GM12878 (cell line): ENCODE measurements around the gene CARS2. TPM values are rescaled to one million over a fixed set of nuclear protein-coding genes. Genes with fewer than 3 reads are reported as not detected.

Experiments used
- ATAC-seq: fragments of 200-7000 bp; cut with Tn5 transposase; 3 replicates; pipeline ENCODE4 v1.9.1; 2020; ENCODE audit warnings: mild to moderate bottlenecking, moderate library complexity
- BruUV-seq: library from RNA; stranded (reverse); fragments of 400-500 nt; replicated peaks from 2 replicates; lab custom pipeline; 2021; lab: Mats Ljungman, UMichigan
- CTCF ChIA-PET: fragments of 300-600 bp; sonication (Branson Sonifier 250); formaldehyde crosslinking; extraction: SDS; loops from one replicate; lab custom pipeline; 2021; ENCODE audit warnings: inconsistent platforms; lab: Yijun Ruan, JAX
- POLR2A ChIA-PET: fragments of 350-600 bp; formaldehyde crosslinking; extraction: SDS; loops from one replicate; lab custom pipeline; 2021; ENCODE audit warnings: inconsistent platforms; lab: Charles Lee
- RAD21 ChIA-PET: fragments of 300-600 bp; sonication (Branson Sonifier 250); formaldehyde crosslinking; loops from one replicate; lab custom pipeline; 2023; ENCODE audit warnings: antibody characterized with exemption; ENCODE audit not compliant: unreplicated experiment; lab: Charles Lee
- SMC1A ChIA-PET: fragments of 300-600 bp; sonication (Branson Sonifier 250); formaldehyde crosslinking; loops from one replicate; lab custom pipeline; 2023; ENCODE audit not compliant: unreplicated experiment, uncharacterized antibody; lab: Charles Lee
- DNase-seq: peaks from one replicate; pipeline ENCODE4 v3.0.0-alpha.2; 2011; ENCODE audit warnings: low read depth, low spot score
- FAIRE-seq: peaks from 3 replicates; lab custom pipeline; 2011; peaks lifted over from hg19 to GRCh38; lab: Jason Lieb, UNC
- H2AFZ ChIP-seq: 2 replicates; pipeline ENCODE4 v1.6.0; 2011; ENCODE audit warnings: low read depth, low read length, control low read depth; ENCODE audit not compliant: control insufficient read depth
- H3K27ac ChIP-seq: 2 replicates; pipeline ENCODE4 v1.5.1; 2011; ENCODE audit warnings: control low read depth; ENCODE audit not compliant: control insufficient read depth, insufficient read depth
- H3K27me3 ChIP-seq, 2 experiments: replicated peaks in 1 of 2; 2 replicates each; pipeline versions ENCODE4 v1.6.0 to v1.6.1; 2011; ENCODE audit warnings: low read length in 1 of 2; ENCODE audit not compliant: control insufficient read depth in 2 of 2, insufficient read depth in 2 of 2
- H3K36me3 ChIP-seq, 2 experiments: 2 replicates each; pipeline ENCODE4 v1.5.1; 2011; ENCODE audit warnings: low read length in 1 of 2; ENCODE audit not compliant: control insufficient read depth in 2 of 2, insufficient read depth in 2 of 2
- H3K4me1 ChIP-seq: 2 replicates; pipeline ENCODE4 v1.6.1; 2011; ENCODE audit warnings: mild to moderate bottlenecking, low read length, moderate library complexity, mixed read lengths; ENCODE audit not compliant: control insufficient read depth, insufficient read depth
- H3K4me2 ChIP-seq: 2 replicates; pipeline ENCODE4 v1.6.0; 2011; ENCODE audit warnings: control low read depth; ENCODE audit not compliant: control insufficient read depth, insufficient read depth
- H3K4me3 ChIP-seq: fragments of 200-600 bp; sonication (generic); 2 replicates; pipeline ENCODE4 v1.5.1; 2016
- H3K79me2 ChIP-seq: 2 replicates; pipeline ENCODE4 v1.6.0; 2011; ENCODE audit warnings: low read length; ENCODE audit not compliant: control insufficient read depth, insufficient read depth
- H3K9ac ChIP-seq: 2 replicates; pipeline ENCODE4 v1.8.0; 2011; ENCODE audit warnings: low read length, control low read depth, mixed read lengths; ENCODE audit not compliant: control insufficient read depth, insufficient read depth
- H3K9me3 ChIP-seq: replicated peaks from 3 replicates; pipeline ENCODE4 v1.5.1; 2011; ENCODE audit warnings: mild to moderate bottlenecking, low read length; ENCODE audit not compliant: control insufficient read depth, insufficient read depth
- H4K20me1 ChIP-seq: 2 replicates; pipeline ENCODE4 v1.6.0; 2011; ENCODE audit not compliant: control insufficient read depth, insufficient read depth
- BCL3 ChIP-seq: IDR thresholded peaks from 2 replicates; pipeline ENCODE4 v1.6.1; 2011; ENCODE audit warnings: borderline replicate concordance, low read depth, mild to moderate bottlenecking, moderate library complexity, low read length; ENCODE audit not compliant: insufficient read depth, poor library complexity, severe bottlenecking
- BMI1 ChIP-seq: fragments of 450-650 bp; IDR thresholded peaks from 2 replicates; pipeline ENCODE4 v1.6.1; 2016; ENCODE audit warnings: mild to moderate bottlenecking, moderate library complexity, borderline replicate concordance
- HSF1 ChIP-seq: fragments of 150-350 bp; IDR thresholded peaks from 2 replicates; pipeline ENCODE4 v1.6.1; 2014; ENCODE audit warnings: mild to moderate bottlenecking, low read depth, low read length
- IKZF2 ChIP-seq, 2 experiments: fragments of 450-650 bp; IDR thresholded peaks; 2 replicates each; pipeline ENCODE4 v1.6.1; 2017; ENCODE audit warnings: mild to moderate bottlenecking in 2 of 2, moderate library complexity in 2 of 2
- NFXL1 ChIP-seq: fragments of 450-650 bp; IDR thresholded peaks from 2 replicates; pipeline ENCODE4 v1.6.1; 2017; ENCODE audit warnings: antibody characterized with exemption, mild to moderate bottlenecking, borderline replicate concordance
- POLR2A ChIP-seq: IDR thresholded peaks from 2 replicates; pipeline ENCODE4 v1.6.1; 2011; ENCODE audit warnings: low read depth, mild to moderate bottlenecking, low read length
- POLR2AphosphoS5 ChIP-seq: IDR thresholded peaks from 2 replicates; pipeline ENCODE4 v1.6.1; 2011; ENCODE audit warnings: mild to moderate bottlenecking, low read length, inconsistent platforms
- RCOR1 ChIP-seq: conservative IDR thresholded peaks from 2 replicates; pipeline ENCODE4 v1.6.1; 2012; ENCODE audit warnings: low read depth, low read length, improper control_type of control experiment
- RFX5 ChIP-seq: IDR thresholded peaks from 2 replicates; pipeline ENCODE4 v1.6.1; 2011; ENCODE audit warnings: low read depth, low read length, improper control_type of control experiment
- TCF12 ChIP-seq: IDR thresholded peaks from 2 replicates; pipeline ENCODE4 v1.6.1; 2011; ENCODE audit warnings: low read depth, mild to moderate bottlenecking, low read length
- YBX1 ChIP-seq: fragments of 450-650 bp; IDR thresholded peaks from 2 replicates; pipeline ENCODE4 v1.6.1; 2016; ENCODE audit warnings: antibody characterized with exemption
- ZBTB40 ChIP-seq: fragments of 450-650 bp; IDR thresholded peaks from 2 replicates; pipeline ENCODE4 v1.6.1; 2016; ENCODE audit warnings: mild to moderate bottlenecking, moderate library complexity, borderline replicate concordance
- WGBS: methylation state at CpG from one replicate; pipeline ENCODE4 v1.1.6; 2016; ENCODE audit warnings: low lambda C conversion rate; ENCODE audit not compliant: insufficient replicate concordance, insufficient coverage; ENCODE audit errors: missing lambda C conversion rate; 5-methylcytosine and 5-hydroxymethylcytosine counted together
- in situ Hi-C: fragments of 300-500 bp; cut with MboI; formaldehyde crosslinking; loops from 9 replicates; pipeline ENCODE4 v1.14.3; 2018; ENCODE audit warnings: mixed read lengths
- intact Hi-C: fragments of 100-400 bp; cut with micrococcal nuclease; formaldehyde crosslinking; loops from one replicate; pipeline ENCODE4 v1.14.2; 2022; ENCODE audit not compliant: unreplicated experiment
- polyA plus RNA-seq, 11 experiments: library from polyadenylated mRNA; depleted of rRNA in 4 of 11; unstranded in 6 of 11; stranded (reverse) in 5 of 11; fragments of >200 nt; fragmentation: Nextera tagmentation in 4 of 11; fragmentation: Illumina TruSeq in 1 of 11; extraction: Ambion mirVana in 4 of 11; extraction: Trizol in 1 of 11; gene quantifications; 1 replicate in 1 of 11; 2 replicates in 10 of 11; pipeline versions ENCODE4 v1.2.1 to v1.2.3, GENCODE V29; 2011 to 2016; ENCODE audit warnings: inconsistent platforms in 2 of 11, missing spikeins in 2 of 11, low read depth in 1 of 11
- total RNA-seq, 4 experiments: library from RNA; depleted of rRNA in 3 of 4; stranded (reverse); fragments of >200 nt in 3 of 4; fragmentation: Illumina TruSeq in 1 of 4; extraction: Trizol in 1 of 4; gene quantifications; 2 replicates each; pipeline versions ENCODE4 v1.2.1 to v1.2.3, GENCODE V29; 2013 to 2021

The CARS2 gene
- total and polyA plus RNA-seq, 10 of the 15 experiments (the other 5 are each of a cell fraction or from before 2014, with no cell fraction given), result 4.2 to 101 (median 61.5) TPM

- TF ChIP-seq ZBTB40 (no peak), BMI1 (no peak), NFXL1 (no peak), TCF12 (no peak)
- TF ChIP-seq, all 136 proteins: peak for 0
Measured at GRCh38 chr13:110641055-110642015, 64.6 kb downstream of the CARS2 start (continued).

GRCh38 chr13:110640591-110641029 lies 65.3 kb downstream of the CARS2 start:
- H3K9me3 ChIP-seq, result no peaks in the 10 kb centered on the region
- H3K4me2 ChIP-seq, result no peak overlapping the region
- H3K27me3 ChIP-seq, result no peaks in the 10 kb centered on the region
- H3K79me2 ChIP-seq, result no peaks in the 10 kb centered on the region
- in situ Hi-C loops (no loop called here), intact Hi-C loops (no loop called here)
- no peaks in the 10 kb centered on the region; the same call in 1 of the 2 replicates for H4K20me1 ChIP-seq
- RAD21 ChIA-PET, result no interaction called here
- WGBS, result 76% methylated on average over 13 of the region's 13 CpGs
- SMC1A ChIA-PET, result interaction anchor here (1.0 to 1.6 kb wide), 2 partner anchors 23 to 71 kb away, joined by 3 to 5 read pairs; no protein-coding TSS in a partner anchor
- H2AFZ ChIP-seq, result no peak overlapping the region
- H3K36me3 ChIP-seq, result peaks cover 39 to 40% of the 10 kb centered on the region in 2 experiments
- BruUV-seq, result no TSS peak
- H3K4me1 ChIP-seq, result 0 out of 2 replicates have a peak, but pooled peaks cover 3% of the 10 kb centered on the region
- no peak for DNase-seq
- H3K9ac ChIP-seq, result no peak overlapping the region
- no peak overlapping the region for H3K27ac ChIP-seq
- no peak overlapping the region for H3K4me3 ChIP-seq
- POLR2A ChIA-PET, result no interaction called here
- FAIRE-seq, result no peak
- peak; percentile 6 for TF ChIP-seq BCL3
- TF ChIP-seq TCF12, result no peak
- no peak for TF ChIP-seq HSF1
- TF ChIP-seq YBX1, result no peak
- no peak for TF ChIP-seq RCOR1
- no peak for TF ChIP-seq RFX5
- 0 out of 2 replicates have a peak, but pooled peaks have one; percentile 15 for TF ChIP-seq POLR2AphosphoS5
- peak; percentile 66; the same call in 1 of the 2 replicates for TF ChIP-seq POLR2A
- no peak for TF ChIP-seq IKZF2 (IDR thresholded peaks at IDR 0.05)
- CTCF ChIA-PET, result interaction anchor here (0.8 to 1.1 kb wide), 3 partner anchors 8 to 185 kb away, joined by 3 to 5 read pairs (median 3); no protein-coding TSS in a partner anchor
- no peak; the same call in 2 of the 3 replicates for ATAC-seq
